ENCODE measurements around the gene KRTAP12-3.
"Not testable (repeated sequence)": the region's sequence is repeated elsewhere in the genome, so short reads cannot be mapped to it uniquely, and the experiment has no call there.

The KRTAP12-3 gene

GRCh38 chr21:44650973-44651675 is 6.6 kb upstream of the KRTAP12-3 start:
- no peak for DNase-seq (ENCODE audit: low spot score)

DNA sequence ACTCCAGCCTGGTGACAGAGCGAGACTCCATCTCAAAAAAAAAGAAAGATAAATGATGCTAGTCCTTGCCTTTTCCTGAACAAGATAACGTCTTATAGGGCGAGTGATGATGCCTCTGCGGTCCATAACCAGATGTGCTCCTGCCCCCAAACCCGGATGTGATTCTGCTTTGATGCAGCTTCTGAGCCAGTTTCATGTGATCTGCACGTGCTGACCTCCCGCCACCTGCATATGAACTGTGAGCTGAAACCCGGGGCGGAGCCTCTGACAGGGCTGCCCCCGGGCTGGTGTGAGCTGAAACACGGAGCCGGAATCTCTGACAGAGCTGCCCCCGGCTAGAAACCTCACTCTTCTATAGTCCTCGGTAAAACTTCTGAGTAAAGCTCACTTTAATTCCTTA is 4.6 kb upstream of the KRTAP12-3 start:
- DNase-seq (ENCODE audit: low spot score), result no peak

DNA sequence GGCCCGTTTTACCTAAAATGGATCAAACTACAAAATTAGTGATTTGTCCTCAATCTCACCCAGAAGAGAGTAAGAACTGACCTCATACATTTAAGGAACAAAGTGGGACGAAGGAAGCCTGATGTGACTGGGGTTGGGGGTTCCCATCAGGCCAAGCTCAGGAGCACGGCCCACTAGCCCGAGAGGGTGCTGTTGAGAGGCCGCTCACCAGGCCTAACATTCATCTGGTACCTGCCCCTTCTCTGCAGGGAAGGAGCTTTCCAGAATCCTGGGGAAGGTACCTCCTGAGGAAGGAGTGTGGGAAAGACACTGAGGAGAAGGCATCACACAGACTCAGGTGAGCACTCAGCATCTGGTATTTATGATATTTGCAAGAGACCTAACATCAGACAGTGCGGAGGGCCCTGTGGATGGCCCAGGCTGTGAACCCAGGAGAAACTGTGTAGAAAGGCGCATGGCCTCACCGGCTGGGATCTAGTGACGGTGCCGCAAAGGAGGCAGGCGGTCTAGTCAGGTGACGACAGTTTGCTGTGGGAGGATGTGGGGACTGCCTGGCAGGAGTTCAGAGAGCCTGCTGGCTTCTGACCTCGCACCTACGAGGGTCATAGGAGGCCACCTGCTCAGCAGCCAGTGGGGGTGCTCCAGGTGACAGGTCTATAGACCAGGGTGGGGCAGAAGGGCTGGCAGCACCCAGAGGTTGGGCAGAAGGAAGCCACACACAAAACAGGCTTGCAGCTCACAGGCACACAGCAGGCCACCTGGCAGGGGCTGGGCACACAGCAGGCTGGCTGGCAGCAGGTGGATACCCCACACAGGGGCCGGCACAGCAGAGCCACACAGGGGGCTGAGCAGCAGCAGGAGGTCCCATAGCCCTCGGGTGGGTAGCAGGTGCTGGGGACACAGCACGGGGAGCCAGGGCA is 3.8 kb upstream of the KRTAP12-3 start:
- DNase-seq (ENCODE audit: low spot score), result no peak

GRCh38 chr21:44654576-44655175 is 3.1 kb upstream of the KRTAP12-3 start, which contains the start of gene KRTAP12-4:
Gene KRTAP12-4, minus strand, starts transcription at chr21:44654659. Its CDS starts 45 bp downstream, at chr21:44654614.
- DNase-seq (ENCODE audit: low spot score), result no peak

GRCh38 chr21:44656868-44657267 is 864 bp upstream of the KRTAP12-3 start:
- no peak for DNase-seq (ENCODE audit: low spot score)

GRCh38 chr21:44658541-44658910 is 794 bp downstream of the KRTAP12-3 start:
- no peak for DNase-seq (ENCODE audit: low spot score)

GRCh38 chr21:44658913-44659595 is 1.3 kb downstream of the KRTAP12-3 start:
- no peak for DNase-seq (ENCODE audit: low spot score)

GRCh38 chr21:44661567-44661966 is 3.8 kb downstream of the KRTAP12-3 start:
- DNase-seq (ENCODE audit: low spot score), result not testable (repeated sequence)

DNA sequence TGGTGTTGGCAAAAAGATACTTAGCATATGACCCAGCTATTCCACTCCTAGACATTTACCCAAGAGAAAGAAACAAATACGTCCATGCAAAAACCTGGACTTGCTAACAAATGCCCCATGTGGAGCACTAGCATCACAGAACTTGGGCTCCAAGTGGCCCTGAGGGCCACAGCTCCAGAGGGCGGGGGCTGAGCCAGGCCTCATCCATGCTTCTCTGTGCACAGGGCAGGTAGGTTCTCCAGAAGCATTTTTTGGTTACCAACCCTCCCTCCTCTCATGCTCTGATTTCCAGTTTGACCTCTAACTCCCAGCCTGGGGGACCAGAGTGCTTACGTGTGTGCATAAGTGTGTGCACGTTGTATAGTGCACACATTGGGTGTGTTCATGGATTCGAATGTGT is 7.0 kb downstream of the KRTAP12-3 start:
- DNase-seq (ENCODE audit: low spot score), result no peak

- DNase-seq (ENCODE audit: low spot score), result no peak
These were observed 8.9 kb downstream of the KRTAP12-3 start, which contains the start of gene KRTAP12-2 for GRCh38 chr21:44666401-44667320. Gene KRTAP12-2, minus strand, starts transcription at chr21:44666927. Its CDS starts 41 bp downstream, at chr21:44666886.

DNA sequence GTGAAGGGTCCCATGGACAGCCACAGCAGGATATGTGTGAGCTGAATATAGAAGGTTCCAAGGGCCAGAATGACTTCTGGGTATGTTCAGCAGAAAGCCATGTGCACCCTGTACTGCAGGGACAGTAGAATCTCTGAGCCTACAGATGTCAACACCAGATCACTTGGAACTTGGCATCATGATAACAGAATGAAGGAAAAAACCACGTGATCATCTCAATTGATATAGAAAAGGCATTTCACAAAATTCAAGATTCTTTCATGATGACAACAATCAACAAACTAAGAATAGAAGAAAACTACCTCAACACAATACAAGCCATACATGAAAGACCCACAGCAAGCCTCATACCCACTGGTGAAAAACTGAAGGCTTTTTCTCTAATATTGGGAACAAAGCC is 9.9 kb downstream of the KRTAP12-3 start:
- DNase-seq (ENCODE audit: low spot score), result no peak

GRCh38 chr21:44670642-44671432 is 13.1 kb downstream of the KRTAP12-3 start:
- no peak for DNase-seq (ENCODE audit: low spot score)

DNA sequence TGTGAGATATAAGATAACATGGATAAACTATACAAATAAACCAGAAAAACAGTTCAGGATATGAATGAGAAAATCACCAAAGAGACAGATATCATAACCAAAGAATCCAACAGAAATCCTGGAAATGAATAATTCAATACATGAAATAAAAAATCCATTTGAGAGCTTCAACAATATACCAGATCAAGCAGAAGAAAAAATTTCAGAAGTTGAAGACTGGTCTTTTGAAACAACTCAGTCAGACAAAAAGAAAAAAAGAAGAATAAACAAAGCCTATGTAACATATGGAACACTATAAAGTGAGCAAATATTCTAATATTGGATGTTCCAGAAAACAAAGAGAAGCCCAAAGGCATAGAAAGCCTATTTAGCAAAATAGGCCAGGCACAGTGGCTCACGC is 14.2 kb downstream of the KRTAP12-3 start:
- no peak for DNase-seq (ENCODE audit: low spot score)

GRCh38 chr21:44677881-44678280 is 20.1 kb downstream of the KRTAP12-3 start:
- DNase-seq (ENCODE audit: low spot score), result no peak

DNA sequence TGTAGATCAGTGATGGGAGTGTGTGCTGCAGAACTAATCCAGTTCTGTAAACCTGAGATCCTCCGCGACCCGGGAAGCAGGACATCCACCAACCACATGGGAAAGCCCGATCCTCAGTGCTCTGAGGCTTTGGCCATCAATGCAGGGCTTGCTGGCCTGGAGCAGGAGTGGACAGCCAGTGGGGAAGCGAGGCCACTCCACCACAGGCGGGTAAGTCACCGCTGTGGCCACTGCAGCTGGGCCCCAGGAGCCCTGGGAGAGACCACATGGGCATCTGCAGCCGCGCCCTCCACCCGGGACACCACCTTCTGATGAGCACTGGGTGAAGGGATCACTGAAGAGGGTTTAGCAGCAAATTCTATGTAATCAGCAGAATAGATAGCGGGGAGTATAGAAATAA is 23.4 kb downstream of the KRTAP12-3 start:
- no peak for DNase-seq (ENCODE audit: low spot score)

DNA sequence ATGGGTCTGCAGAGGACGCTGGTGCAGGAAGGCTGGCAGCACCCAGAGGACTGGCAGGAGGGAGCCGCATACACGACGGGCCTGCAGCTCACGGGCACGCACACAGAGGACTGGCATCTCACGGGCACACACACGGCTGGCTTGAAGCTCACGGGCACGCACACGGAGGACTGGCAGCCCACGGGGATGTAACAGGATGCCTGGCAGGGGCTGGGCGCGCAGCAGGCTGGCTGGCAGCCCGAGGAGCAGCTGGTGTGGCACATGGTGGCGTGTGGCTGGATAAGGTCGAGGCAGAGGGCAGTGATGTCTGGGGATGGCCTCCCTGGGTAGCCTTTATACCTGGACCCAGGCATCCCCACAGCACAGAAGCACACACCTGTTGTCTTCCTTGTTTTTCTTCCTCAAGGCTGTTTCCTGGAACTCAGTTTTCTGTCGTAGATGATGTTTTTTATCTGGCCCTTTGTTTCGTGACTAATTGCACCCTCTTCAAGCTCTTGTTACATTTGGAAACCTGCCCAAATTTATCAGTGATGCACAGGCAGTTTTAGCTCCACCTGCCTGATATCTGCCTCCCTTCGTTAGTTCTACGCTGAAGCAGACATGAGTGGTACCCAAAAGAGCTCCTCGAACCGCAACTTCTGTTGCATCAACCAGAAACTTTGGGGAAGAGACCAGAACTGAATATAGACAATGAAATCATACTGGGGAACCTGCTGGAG is 24.3 kb downstream of the KRTAP12-3 start, which contains the start of gene KRTAP12-1:
KRTAP12-1 (minus strand) TSS at position 303 of the 719 bp plus-strand sequence; CDS start at position 263, 40 bp downstream.
- DNase-seq (ENCODE audit: low spot score), result no peak

GRCh38 chr21:44682580-44683151 is 24.9 kb downstream of the KRTAP12-3 start:
- DNase-seq (ENCODE audit: low spot score), result no peak

GRCh38 chr21:44684077-44684476 is 26.3 kb downstream of the KRTAP12-3 start:
- no peak for DNase-seq (ENCODE audit: low spot score)

DNA sequence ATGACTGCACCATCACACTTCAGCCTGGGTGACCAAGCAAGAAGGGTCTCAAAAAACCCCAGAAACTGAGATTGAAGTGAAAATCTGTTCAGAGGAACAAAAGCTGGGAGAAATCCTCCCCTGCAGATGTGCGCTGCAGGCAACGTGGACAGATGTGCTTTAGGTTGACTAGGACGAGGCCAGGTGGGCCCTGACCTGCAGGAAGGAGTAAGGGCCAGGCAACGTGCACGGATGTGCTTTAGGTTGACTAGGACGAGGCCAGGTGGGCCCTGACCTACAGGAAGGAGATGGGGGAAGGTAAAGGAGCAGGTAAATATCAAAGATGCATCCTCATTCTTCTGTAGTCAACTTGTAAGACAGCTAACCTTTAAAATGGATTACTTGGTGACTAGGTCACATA is 26.8 kb downstream of the KRTAP12-3 start:
- DNase-seq (ENCODE audit: low spot score), result no peak

Measured in HuH-7.5 (cell line).